HepG2 (cell line): Measurements from ENCODE around the gene PXT1. TPM values are rescaled to one million over a fixed set of nuclear protein-coding genes. Genes with fewer than 3 reads are reported as not detected.

Source experiments
- ATAC-seq: fragments of 200-7000 bp; cut with Tn5 transposase; 3 replicates; pipeline ENCODE4 v1.9.1; 2020; ENCODE audit warnings: mild to moderate bottlenecking, moderate library complexity
- BruUV-seq: library from RNA; stranded (reverse); fragments of 400-500 nt; replicated peaks from 2 replicates; lab custom pipeline; 2021; lab: Mats Ljungman, UMichigan
- CTCF ChIA-PET: fragments of 300-600 bp; formaldehyde crosslinking; extraction: SDS; loops from one replicate; lab custom pipeline; 2021; ENCODE audit warnings: low total read pairs, inconsistent platforms, low intra/inter-chr PET ratio; lab: Yijun Ruan, JAX
- POLR2A ChIA-PET: fragments of 350-600 bp; sonication (Branson Sonifier 250); formaldehyde crosslinking; loops from one replicate; lab custom pipeline; 2020; ENCODE audit warnings: antibody characterized with exemption, inconsistent platforms; lab: Yijun Ruan, JAX
- DNase-seq: peaks from one replicate; pipeline ENCODE4 v3.0.0-alpha.2; 2015; ENCODE audit warnings: low spot score
- FAIRE-seq: peaks from 3 replicates; lab custom pipeline; 2011; peaks lifted over from hg19 to GRCh38; lab: Jason Lieb, UNC
- H2AFZ ChIP-seq: one replicate; pipeline ENCODE4 v1.6.1; 2011; ENCODE audit warnings: low read length, inconsistent platforms
- H3K27ac ChIP-seq: fragments of 300-600 bp; 3 replicates; pipeline ENCODE4 v1.8.0; 2011; ENCODE audit warnings: mixed run types, mild to moderate bottlenecking, mixed read lengths, low read length, inconsistent platforms; ENCODE audit not compliant: insufficient read depth; ENCODE audit errors: extremely low read length
- H3K27me3 ChIP-seq, 2 experiments: fragments of 200-600 bp in 1 of 2; 2 replicates in 1 of 2; 3 replicates in 1 of 2; pipeline versions ENCODE4 v1.6.0 to v1.8.0; 2011; ENCODE audit warnings: low read length in 2 of 2, mild to moderate bottlenecking in 2 of 2, moderate library complexity in 2 of 2, inconsistent platforms in 1 of 2; ENCODE audit not compliant: insufficient read depth in 2 of 2, control insufficient read depth in 1 of 2
- H3K36me3 ChIP-seq, 2 experiments: fragments of 200-600 bp in 1 of 2; replicated peaks in 1 of 2; 2 replicates in 1 of 2; 3 replicates in 1 of 2; pipeline versions ENCODE4 v1.5.1 to v1.8.0; 2011; ENCODE audit warnings: low read length in 2 of 2, inconsistent platforms in 1 of 2; ENCODE audit not compliant: insufficient read depth in 2 of 2, control insufficient read depth in 1 of 2
- H3K4me1 ChIP-seq: 2 replicates; pipeline ENCODE4 v1.5.1; 2012; ENCODE audit warnings: low read length, inconsistent platforms; ENCODE audit not compliant: insufficient read depth
- H3K4me2 ChIP-seq: 2 replicates; pipeline ENCODE4 v1.6.0; 2011; ENCODE audit warnings: low read depth, low read length, inconsistent platforms
- H3K4me3 ChIP-seq, 3 experiments: fragments of 200-600 bp in 1 of 3; sonication (generic), shearing (Covaris generic) in 1 of 3; replicated peaks in 1 of 3; 2 replicates each; pipeline ENCODE4 v1.5.1; 2011 to 2016; ENCODE audit warnings: low read length in 3 of 3, inconsistent platforms in 2 of 3, low read depth in 2 of 3, mild to moderate bottlenecking in 2 of 3, control low read depth in 1 of 3, mixed read lengths in 1 of 3; ENCODE audit not compliant: insufficient read depth in 1 of 3
- H3K79me2 ChIP-seq: one replicate; pipeline ENCODE4 v1.6.1; 2011; ENCODE audit warnings: low read length, inconsistent platforms; ENCODE audit not compliant: insufficient read depth
- H3K9ac ChIP-seq: 2 replicates; pipeline ENCODE4 v1.6.0; 2011; ENCODE audit warnings: mild to moderate bottlenecking, low read depth, low read length, inconsistent platforms; ENCODE audit not compliant: insufficient read depth
- H3K9me3 ChIP-seq: 2 replicates; pipeline ENCODE4 v1.5.1; 2012; ENCODE audit warnings: mild to moderate bottlenecking, low read length
- H4K20me1 ChIP-seq: 2 replicates; pipeline ENCODE4 v1.6.0; 2011; ENCODE audit warnings: inconsistent platforms, mild to moderate bottlenecking, low read length, moderate library complexity; ENCODE audit not compliant: insufficient read depth
- CREB1 ChIP-seq, 2 experiments: fragments of 450-650 bp in 1 of 2; IDR thresholded peaks; 2 replicates each; pipeline ENCODE4 v1.6.1; 2016 to 2017; ENCODE audit warnings: control low read depth in 1 of 2, mild to moderate bottlenecking in 1 of 2, missing compliant biosample characterization in 1 of 2, missing genetic modification characterization in 1 of 2
- HBP1 ChIP-seq: IDR thresholded peaks from 2 replicates; pipeline ENCODE4 v1.6.1; 2016; ENCODE audit warnings: low read depth, control low read depth
- PRDM15 ChIP-seq: sonication (generic); formaldehyde crosslinking; IDR thresholded peaks from 2 replicates; pipeline ENCODE4 v1.4.0; 2020; ENCODE audit warnings: missing genetic modification reagents
- ZNF253 ChIP-seq: sonication (generic); formaldehyde crosslinking; IDR thresholded peaks from 2 replicates; pipeline ENCODE4 v1.8.0; 2022; ENCODE audit warnings: mild to moderate bottlenecking, missing genetic modification reagents, borderline replicate concordance
- ZNF382 ChIP-seq: sonication (generic); formaldehyde crosslinking; IDR thresholded peaks from 2 replicates; pipeline ENCODE4 v1.5.0; 2020; ENCODE audit warnings: missing genetic modification reagents, mild to moderate bottlenecking, borderline replicate concordance
- ZNF513 ChIP-seq: sonication (generic); formaldehyde crosslinking; conservative IDR thresholded peaks from 2 replicates; pipeline ENCODE4 v1.5.0; 2020; ENCODE audit warnings: missing genetic modification reagents
- WGBS: methylation state at CpG from one replicate; pipeline ENCODE4 v1.1.6; 2017; ENCODE audit warnings: low lambda C conversion rate; 5-methylcytosine and 5-hydroxymethylcytosine counted together
- in situ Hi-C: cut with HindIII; loops from 2 replicates; pipeline ENCODE4 v1.10.0; 2017; ENCODE audit warnings: low pct_unique_long_range_greater_than_20kb; ENCODE audit not compliant: extremely low pct_ligation_motif_present
- intact Hi-C: fragments of 100-400 bp; cut with micrococcal nuclease; formaldehyde crosslinking; loops from one replicate; pipeline ENCODE4 v1.10.0; 2022; ENCODE audit not compliant: unreplicated experiment
- polyA plus RNA-seq, 8 experiments: library from polyadenylated mRNA; depleted of rRNA in 3 of 8; stranded (reverse) in 7 of 8; unstranded in 1 of 8; fragments of >200 nt; fragmentation: Illumina TruSeq in 4 of 8; extraction: Trizol in 4 of 8; gene quantifications; 2 replicates each; pipeline versions ENCODE4 v1.2.1 to v1.2.3, GENCODE V29; 2011 to 2016; ENCODE audit warnings: low read depth in 4 of 8, missing spikeins in 1 of 8, mixed read lengths in 1 of 8; ENCODE audit not compliant: insufficient read depth in 1 of 8
- total RNA-seq, 5 experiments: library from RNA; depleted of rRNA; stranded (reverse); fragments of >200 nt; fragmentation: Illumina TruSeq; extraction: Trizol; gene quantifications; 2 replicates each; pipeline ENCODE4 v1.2.3, GENCODE V29; 2016; ENCODE audit warnings: low read depth in 1 of 5
- TF ChIP-seq, protein P1 (sequence below): sonication (generic); formaldehyde crosslinking; IDR thresholded peaks from 2 replicates; pipeline ENCODE4 v1.9.0; 2021; ENCODE audit warnings: missing genetic modification reagents, borderline replicate concordance
- TF ChIP-seq, protein P2 (sequence below): fragments of 450-650 bp; IDR thresholded peaks from 2 replicates; pipeline ENCODE4 v1.6.1; 2017; ENCODE audit warnings: mild to moderate bottlenecking

The PXT1 gene
- total and polyA plus RNA-seq, 2 of the 13 experiments (the other 11 are each of a cell fraction or from before 2014, with no cell fraction given): 0.04 TPM; not detected in 1

DNA sequence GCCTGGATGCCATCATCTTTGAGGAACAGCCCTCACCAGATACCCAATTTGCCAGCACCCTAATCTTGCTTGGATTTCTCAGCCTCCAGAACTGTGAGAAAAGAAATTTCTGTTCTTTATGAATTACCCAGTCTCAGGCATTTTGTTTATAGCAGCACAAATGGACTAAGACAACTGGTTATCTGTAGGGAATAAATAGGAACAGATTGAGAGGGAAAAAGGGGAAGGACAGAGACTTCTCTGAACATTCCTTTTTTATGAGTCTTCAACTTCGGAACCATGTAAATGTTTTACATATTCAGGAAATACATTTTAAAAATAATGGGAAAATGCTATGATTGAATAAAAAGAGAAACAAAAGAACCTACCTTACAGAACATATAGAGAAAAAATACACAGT lies 21.0 kb upstream of the PXT1 start:
- in situ Hi-C loops: no loop called here
- no peak overlapping the region for H3K9ac ChIP-seq
- H3K4me2 ChIP-seq: no peak overlapping the region
- ChIA-PET POLR2A (no interaction called here), CTCF (no interaction called here)
- no peak overlapping the region for H2AFZ ChIP-seq
- no peaks in the 10 kb centered on the region for H3K27me3 ChIP-seq
- H3K36me3 ChIP-seq: no peaks in the 10 kb centered on the region; a peak in 1 of 5 replicates
- DNase-seq (no peak), ATAC-seq (no peak), FAIRE-seq (no peak)
- intact Hi-C loops: no loop called here
- no peaks in the 10 kb centered on the region for H3K9me3 ChIP-seq
- no TSS peak for BruUV-seq
- no peak for TF ChIP-seq HBP1
- TF ChIP-seq CREB1 (IDR thresholded peaks at IDR 0.05): no peak
- no peak for TF ChIP-seq CREB1 (CRISPR knock-in tag; IDR thresholded peaks at IDR 0.05)
- TF ChIP-seq PRDM15 (CRISPR knock-in tag): no peak
- TF ChIP-seq, protein P1, sequence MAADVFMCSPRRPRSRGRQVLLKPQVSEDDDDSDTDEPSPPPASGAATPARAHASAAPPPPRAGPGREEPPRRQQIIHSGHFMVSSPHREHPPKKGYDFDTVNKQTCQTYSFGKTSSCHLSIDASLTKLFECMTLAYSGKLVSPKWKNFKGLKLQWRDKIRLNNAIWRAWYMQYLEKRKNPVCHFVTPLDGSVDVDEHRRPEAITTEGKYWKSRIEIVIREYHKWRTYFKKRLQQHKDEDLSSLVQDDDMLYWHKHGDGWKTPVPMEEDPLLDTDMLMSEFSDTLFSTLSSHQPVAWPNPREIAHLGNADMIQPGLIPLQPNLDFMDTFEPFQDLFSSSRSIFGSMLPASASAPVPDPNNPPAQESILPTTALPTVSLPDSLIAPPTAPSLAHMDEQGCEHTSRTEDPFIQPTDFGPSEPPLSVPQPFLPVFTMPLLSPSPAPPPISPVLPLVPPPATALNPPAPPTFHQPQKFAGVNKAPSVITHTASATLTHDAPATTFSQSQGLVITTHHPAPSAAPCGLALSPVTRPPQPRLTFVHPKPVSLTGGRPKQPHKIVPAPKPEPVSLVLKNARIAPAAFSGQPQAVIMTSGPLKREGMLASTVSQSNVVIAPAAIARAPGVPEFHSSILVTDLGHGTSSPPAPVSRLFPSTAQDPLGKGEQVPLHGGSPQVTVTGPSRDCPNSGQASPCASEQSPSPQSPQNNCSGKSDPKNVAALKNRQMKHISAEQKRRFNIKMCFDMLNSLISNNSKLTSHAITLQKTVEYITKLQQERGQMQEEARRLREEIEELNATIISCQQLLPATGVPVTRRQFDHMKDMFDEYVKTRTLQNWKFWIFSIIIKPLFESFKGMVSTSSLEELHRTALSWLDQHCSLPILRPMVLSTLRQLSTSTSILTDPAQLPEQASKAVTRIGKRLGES (CRISPR knock-in tag): no peak
- no peak for TF ChIP-seq ZNF382
- TF ChIP-seq, protein P2, sequence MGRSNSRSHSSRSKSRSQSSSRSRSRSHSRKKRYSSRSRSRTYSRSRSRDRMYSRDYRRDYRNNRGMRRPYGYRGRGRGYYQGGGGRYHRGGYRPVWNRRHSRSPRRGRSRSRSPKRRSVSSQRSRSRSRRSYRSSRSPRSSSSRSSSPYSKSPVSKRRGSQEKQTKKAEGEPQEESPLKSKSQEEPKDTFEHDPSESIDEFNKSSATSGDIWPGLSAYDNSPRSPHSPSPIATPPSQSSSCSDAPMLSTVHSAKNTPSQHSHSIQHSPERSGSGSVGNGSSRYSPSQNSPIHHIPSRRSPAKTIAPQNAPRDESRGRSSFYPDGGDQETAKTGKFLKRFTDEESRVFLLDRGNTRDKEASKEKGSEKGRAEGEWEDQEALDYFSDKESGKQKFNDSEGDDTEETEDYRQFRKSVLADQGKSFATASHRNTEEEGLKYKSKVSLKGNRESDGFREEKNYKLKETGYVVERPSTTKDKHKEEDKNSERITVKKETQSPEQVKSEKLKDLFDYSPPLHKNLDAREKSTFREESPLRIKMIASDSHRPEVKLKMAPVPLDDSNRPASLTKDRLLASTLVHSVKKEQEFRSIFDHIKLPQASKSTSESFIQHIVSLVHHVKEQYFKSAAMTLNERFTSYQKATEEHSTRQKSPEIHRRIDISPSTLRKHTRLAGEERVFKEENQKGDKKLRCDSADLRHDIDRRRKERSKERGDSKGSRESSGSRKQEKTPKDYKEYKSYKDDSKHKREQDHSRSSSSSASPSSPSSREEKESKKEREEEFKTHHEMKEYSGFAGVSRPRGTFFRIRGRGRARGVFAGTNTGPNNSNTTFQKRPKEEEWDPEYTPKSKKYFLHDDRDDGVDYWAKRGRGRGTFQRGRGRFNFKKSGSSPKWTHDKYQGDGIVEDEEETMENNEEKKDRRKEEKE: no peak
- TF ChIP-seq ZNF513 (CRISPR knock-in tag): no peak
- no peak for TF ChIP-seq ZNF253 (CRISPR knock-in tag)
- peaks cover 11% of the 10 kb centered on the region for H3K4me1 ChIP-seq
- no peak overlapping the region for H3K27ac ChIP-seq
- peaks cover 38% of the 10 kb centered on the region for H4K20me1 ChIP-seq
- 93% methylated on average over 1 of the region's 1 CpG for WGBS
- H3K4me3 ChIP-seq: no peak overlapping the region
- peaks cover 82% of the 10 kb centered on the region for H3K79me2 ChIP-seq
